NCI-H146 treated with DMSO at 0.1 percent for 48 hours (cell line): Measurements from ENCODE around the gene PRSS21.

Experiments
- DNase-seq: peaks from one replicate; lab custom pipeline; 2025; ENCODE audit not compliant: unreplicated experiment; lab: John Stamatoyannopoulos, UW

Gene PRSS21

GRCh38 chr16:2779978-2780898 lies 36.8 kb upstream of the PRSS21 start:
- no peak for DNase-seq

DNA sequence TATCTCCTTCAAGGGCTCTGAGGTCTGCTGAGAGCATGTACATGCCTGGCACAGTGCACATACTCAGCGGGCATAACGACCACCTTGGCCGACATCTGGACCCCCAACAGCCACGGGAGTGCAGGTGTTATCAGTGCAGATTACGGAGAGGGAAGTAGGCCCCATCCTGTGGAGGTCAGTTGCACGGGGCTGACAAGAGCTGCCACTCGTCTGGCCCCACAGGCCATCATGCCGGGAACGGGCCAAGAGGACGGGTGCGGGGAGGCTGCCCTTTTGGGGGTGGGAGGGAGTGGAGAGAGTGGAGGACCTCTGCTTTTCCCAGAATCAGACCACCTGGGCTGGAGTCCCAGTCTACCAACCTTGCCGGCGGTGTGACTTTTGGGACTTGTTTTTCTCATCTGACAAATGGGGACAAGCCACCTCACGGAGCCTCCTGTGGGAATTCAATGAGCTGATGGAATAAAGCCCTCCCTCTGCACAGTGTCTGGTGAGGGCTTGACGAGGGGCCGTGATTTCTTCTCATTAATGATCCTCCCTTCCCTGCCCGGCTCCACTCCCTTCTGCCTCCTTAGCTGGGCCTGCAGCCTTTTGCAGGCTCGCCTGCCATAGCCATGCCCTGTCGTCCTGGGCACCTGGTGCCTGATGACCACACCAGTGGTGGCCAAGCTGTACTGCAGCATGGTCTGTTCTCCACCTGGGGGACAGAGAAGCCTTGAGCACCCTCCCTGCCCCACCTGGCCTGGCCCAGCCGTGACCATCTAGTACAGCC lies 34.3 kb upstream of the PRSS21 start:
- no peak for DNase-seq

DNA sequence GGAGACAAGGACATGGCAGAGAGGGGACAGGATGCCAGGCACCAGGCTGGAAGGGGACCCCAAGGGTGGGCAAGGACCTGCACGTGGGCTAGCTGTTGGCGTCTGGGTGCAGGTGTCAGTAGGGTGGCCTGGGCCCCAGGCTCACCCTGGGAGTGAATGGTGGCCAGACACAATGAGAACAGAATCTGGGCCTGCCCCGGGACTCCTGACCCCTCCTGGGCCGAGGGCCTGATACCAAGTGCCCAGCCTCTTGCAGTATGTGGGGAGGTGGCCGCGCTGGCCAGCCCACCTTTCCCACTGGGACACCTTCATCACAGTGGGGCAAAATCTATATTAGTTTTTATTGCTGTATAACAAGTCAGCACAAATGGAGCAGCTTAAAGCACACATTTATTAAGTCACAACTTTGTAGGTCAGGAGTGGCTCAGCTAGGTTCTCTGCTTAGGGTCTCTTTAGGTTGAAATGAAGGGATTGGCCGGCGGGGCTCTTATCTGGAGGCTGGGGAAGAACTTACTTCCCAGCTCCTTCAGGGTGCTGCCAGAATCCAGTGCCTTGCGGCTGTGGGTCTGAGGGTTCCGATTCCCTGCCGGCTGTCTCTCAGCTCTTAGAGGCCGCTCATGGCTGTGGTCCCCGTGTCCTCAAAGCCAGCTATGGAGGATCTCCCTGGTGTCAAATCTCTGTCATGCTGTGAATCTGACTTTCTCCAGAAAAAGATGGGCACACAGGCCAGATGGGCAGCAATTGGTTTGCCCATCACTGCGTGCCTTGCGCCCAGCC lies 33.3 kb upstream of the PRSS21 start:
- DNase-seq, result no peak

- no peak for DNase-seq
Observed at GRCh38 chr16:2784358-2785100, 32.5 kb upstream of the PRSS21 start.

- no peak for DNase-seq
Observed at GRCh38 chr16:2785101-2785991, 31.7 kb upstream of the PRSS21 start.

DNA sequence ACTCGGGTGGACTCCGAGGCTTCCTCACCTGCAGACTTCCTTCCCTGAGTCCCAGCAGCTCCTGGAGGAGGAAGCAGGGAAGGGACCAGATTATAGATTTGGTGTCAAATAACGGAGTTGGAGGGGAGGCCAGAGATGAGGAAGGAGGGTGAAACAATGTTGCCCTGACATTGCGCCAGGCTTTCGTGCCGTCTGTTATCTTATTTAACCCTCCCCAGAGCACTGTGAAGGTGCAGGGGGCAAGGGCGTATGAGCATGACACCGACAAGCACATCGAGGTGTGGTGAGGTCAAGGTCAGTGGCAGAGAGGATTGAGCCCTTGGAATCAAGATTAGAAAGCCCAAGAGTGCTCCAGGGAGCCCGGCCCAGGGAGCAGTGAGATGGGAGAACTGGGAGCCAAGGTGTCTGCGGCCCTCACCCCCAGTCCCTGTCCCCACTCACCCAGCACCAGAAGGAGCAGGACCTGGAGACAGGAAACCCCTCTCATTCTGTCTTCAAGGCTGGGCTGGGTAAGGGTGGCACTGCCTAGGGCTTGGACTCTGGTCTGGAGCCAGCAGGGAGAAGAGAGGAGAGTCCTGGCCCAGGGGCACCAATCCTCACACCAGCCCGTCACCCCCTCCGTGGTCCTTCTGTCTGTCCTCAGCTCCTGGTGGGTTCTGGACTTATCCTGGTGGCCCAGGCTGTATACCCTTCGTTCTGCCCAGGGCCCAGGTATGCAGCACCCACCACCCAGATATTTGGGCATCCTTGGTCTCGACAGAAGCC lies 30.8 kb upstream of the PRSS21 start:
- no peak for DNase-seq

DNA sequence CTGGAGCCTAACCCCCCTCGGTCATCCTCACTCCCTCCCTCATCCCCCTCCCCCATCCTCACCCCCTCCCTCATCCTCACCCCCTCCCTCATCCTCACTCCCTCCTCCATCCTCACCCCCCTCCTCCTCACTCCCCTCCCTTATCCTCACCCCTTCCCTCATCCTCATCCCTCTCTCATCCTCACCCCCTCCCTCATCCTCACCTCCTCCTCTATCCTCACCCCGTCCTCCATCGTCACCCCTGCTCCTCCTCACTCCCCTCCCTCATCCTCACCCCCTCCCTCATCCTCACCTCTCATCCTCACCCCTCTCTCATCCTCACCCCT lies 30.2 kb upstream of the PRSS21 start:
- DNase-seq, result no peak

DNA sequence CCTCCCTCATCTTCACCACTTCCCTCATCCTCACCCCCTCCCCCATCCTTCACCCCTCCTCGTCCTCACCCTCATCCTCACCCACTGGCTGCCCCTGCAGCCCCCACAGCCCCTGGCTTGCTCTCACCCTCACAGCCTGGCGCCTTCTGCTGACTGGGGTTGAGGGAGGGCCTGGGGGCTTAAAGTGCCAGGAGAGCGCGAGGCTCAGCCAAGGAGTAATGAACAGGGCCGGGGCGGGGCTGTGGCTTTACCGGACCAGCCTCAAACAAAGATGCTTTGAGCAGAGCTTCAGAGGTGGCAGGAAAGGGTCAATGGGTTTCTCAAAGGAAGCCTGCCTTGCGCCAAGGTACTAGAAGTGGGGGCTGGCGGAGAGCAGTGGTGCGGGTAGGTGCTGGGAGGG lies 29.6 kb upstream of the PRSS21 start, which contains the start of gene PRSS33:
Gene PRSS33, minus strand, starts transcription at position 155 of the 400 bp plus-strand sequence. CDS start 1,013 bp downstream, outside the sequence.
- no peak for DNase-seq

DNA sequence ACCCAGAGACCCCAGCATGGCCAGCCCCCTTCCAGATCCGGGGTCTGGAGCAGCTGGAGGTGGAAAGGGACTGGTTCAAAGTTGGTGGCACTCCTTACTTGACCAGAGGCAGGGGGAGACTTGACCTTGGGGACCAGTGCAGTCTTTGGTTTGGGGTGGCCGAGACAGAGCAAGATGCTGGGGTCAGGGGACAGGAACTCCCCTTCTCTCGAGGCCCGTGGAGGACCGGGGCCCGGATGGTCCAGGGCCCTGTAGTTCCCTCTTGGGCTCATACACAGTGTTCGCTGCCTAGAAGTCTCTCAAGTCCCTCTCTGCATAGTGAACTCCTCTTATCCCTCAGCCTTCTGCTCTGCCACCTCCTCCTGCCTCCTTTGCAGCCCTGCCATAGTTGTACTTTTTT lies 29.1 kb upstream of the PRSS21 start:
- DNase-seq, result no peak

GRCh38 chr16:2790631-2791030 lies 26.4 kb upstream of the PRSS21 start:
- no peak for DNase-seq

- no peak for DNase-seq
Observed at GRCh38 chr16:2791174-2791573, 25.9 kb upstream of the PRSS21 start.

- no peak for DNase-seq
Observed at GRCh38 chr16:2792940-2793339, 24.1 kb upstream of the PRSS21 start.

- no peak for DNase-seq
Observed at GRCh38 chr16:2795395-2796143, 21.5 kb upstream of the PRSS21 start.

- DNase-seq, result no peak
Observed at GRCh38 chr16:2798723-2799204, 18.3 kb upstream of the PRSS21 start.

DNA sequence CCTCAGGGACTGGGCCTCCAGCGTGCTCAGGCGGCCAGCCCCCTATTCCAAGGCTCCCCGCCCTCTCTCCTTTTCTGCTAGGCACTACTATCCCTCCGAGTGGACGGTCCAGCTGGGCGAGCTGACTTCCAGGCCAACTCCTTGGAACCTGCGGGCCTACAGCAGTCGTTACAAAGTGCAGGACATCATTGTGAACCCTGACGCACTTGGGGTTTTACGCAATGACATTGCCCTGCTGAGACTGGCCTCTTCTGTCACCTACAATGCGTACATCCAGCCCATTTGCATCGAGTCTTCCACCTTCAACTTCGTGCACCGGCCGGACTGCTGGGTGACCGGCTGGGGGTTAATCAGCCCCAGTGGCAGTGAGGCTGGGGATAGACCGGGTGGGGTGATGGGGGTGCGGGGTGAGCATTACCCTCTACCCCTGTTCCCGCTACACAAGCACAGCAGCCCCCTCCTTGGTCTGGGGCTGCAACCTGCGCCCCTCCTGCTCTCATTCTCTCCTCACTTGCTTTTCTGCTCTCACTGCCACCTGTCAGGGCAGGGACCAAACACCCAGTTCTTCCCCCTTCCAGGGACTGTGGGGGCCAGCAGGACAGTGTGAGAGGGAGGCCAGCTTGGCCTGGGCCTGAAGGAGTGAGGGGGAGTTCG lies 17.7 kb upstream of the PRSS21 start:
- DNase-seq, result no peak

- no peak for DNase-seq
Observed at GRCh38 chr16:2799859-2800226, 17.2 kb upstream of the PRSS21 start.

- DNase-seq, result no peak
Observed at GRCh38 chr16:2803545-2804195, 13.4 kb upstream of the PRSS21 start.
